Natural killer cell (primary cell): ENCODE data around the gene AKAP13. TPM values are rescaled to one million over a fixed set of nuclear protein-coding genes. Genes with fewer than 3 reads are reported as not detected.
A peak's percentile ranks its signal among the peaks of the same experiment; 100 is the strongest.

Source experiments
- ATAC-seq, 3 donors: fragments of 150-1000 bp in 2 of 3; fragments of 200-7000 bp in 1 of 3; cut with Tn5 transposase; 1 replicate in 1 of 3; 2 replicates in 2 of 3; pipeline ENCODE4 v1.10.0; 2021; ENCODE audit warnings: mild to moderate bottlenecking in 2 of 3, moderate library complexity in 2 of 3
- DNase-seq, 2 donors: peaks; one replicate each; pipeline versions ENCODE4 v3.0.0 to v3.0.0-alpha.2; 2013 to 2021; ENCODE audit warnings: mixed read lengths in 1 of 2
- H3K27ac ChIP-seq: one replicate; pipeline ENCODE4 v1.5.1; 2013; ENCODE audit warnings: mild to moderate bottlenecking, low read length
- H3K27me3 ChIP-seq: one replicate; pipeline ENCODE4 v1.6.1; 2013; ENCODE audit warnings: low read length; ENCODE audit not compliant: control insufficient read depth, insufficient read depth
- H3K36me3 ChIP-seq: one replicate; pipeline ENCODE4 v1.6.1; 2013; ENCODE audit warnings: low read length; ENCODE audit not compliant: control insufficient read depth, insufficient read depth
- H3K4me1 ChIP-seq: one replicate; pipeline ENCODE4 v1.6.1; 2013; ENCODE audit warnings: low read length; ENCODE audit not compliant: control insufficient read depth, insufficient read depth
- H3K4me3 ChIP-seq: one replicate; pipeline ENCODE4 v1.5.1; 2013; ENCODE audit warnings: low read length
- H3K9me3 ChIP-seq: one replicate; pipeline ENCODE4 v1.6.1; 2013; ENCODE audit warnings: low read length; ENCODE audit not compliant: control insufficient read depth, insufficient read depth
- H3K27ac Mint-ChIP-seq, 2 donors: one replicate each; pipeline ENCODE4 v1.8.0; 2022; ENCODE audit warnings: mild to moderate bottlenecking in 2 of 2, mixed read lengths in 2 of 2, moderate library complexity in 1 of 2
- H3K27me3 Mint-ChIP-seq, 2 donors: one replicate each; pipeline ENCODE4 v1.8.0; 2022; ENCODE audit warnings: low read depth in 2 of 2, mixed read lengths in 2 of 2
- H3K36me3 Mint-ChIP-seq: one replicate; pipeline ENCODE4 v1.8.0; 2022; ENCODE audit warnings: mixed read lengths
- H3K4me1 Mint-ChIP-seq, 2 donors: one replicate each; pipeline ENCODE4 v1.8.0; 2022; ENCODE audit warnings: mixed read lengths in 2 of 2
- H3K4me3 Mint-ChIP-seq: one replicate; pipeline ENCODE4 v1.8.0; 2022; ENCODE audit warnings: mild to moderate bottlenecking, moderate library complexity, mixed read lengths
- H3K9me3 Mint-ChIP-seq, 2 donors: one replicate each; pipeline ENCODE4 v1.8.0; 2022; ENCODE audit warnings: mixed read lengths in 2 of 2
- CTCF ChIP-seq: fragments of 200-600 bp; IDR thresholded peaks from one replicate; pipeline ENCODE4 v1.8.0; 2022; ENCODE audit warnings: antibody characterized with exemption
- WGBS: methylation state at CpG from one replicate; pipeline ENCODE4 v1.1.7; 2013; ENCODE audit warnings: missing lambda C conversion rate; ENCODE audit not compliant: insufficient coverage; 5-methylcytosine and 5-hydroxymethylcytosine counted together
- intact Hi-C: fragments of 100-400 bp; cut with micrococcal nuclease; formaldehyde crosslinking; loops from one replicate; pipeline ENCODE4 v1.14.2; 2022
- total RNA-seq, 4 donors: library from RNA; stranded (reverse); fragments of 120-200 nt in 1 of 4; gene quantifications; one replicate each; pipeline versions ENCODE4 v1.2.3 to v1.2.4, GENCODE V29; 2013 to 2022

Gene AKAP13
- total RNA-seq, 3 donors from 2014 or later (not counting 1 experiment from before 2014, with no cell fraction given): 573 to 661 (median 647) TPM

GRCh38 chr15:85398822-85399221 lies 18.4 kb downstream of the AKAP13 start:
- no peak for DNase-seq
- no peaks in the 10 kb centered on the region for H3K27me3 Mint-ChIP-seq
- Histone ChIP-seq H3K36me3 (no peaks in the 10 kb centered on the region), H3K27ac (no peak overlapping the region), H3K27me3 (no peaks in the 10 kb centered on the region), H3K4me3 (no peak overlapping the region), H3K4me1 (peaks cover 8% of the 10 kb centered on the region), H3K9me3 (no peaks in the 10 kb centered on the region)
- WGBS: no CpG with 5 or more reads among the region's 2 CpGs
- intact Hi-C loops: no loop called here
- peaks cover 14 to 23% of the 10 kb centered on the region in 2 donors for H3K4me1 Mint-ChIP-seq
- no peak overlapping the region for H3K27ac Mint-ChIP-seq
- no peaks in the 10 kb centered on the region for H3K36me3 Mint-ChIP-seq
- ATAC-seq: no peak
- H3K9me3 Mint-ChIP-seq: no peaks in the 10 kb centered on the region
- H3K4me3 Mint-ChIP-seq: no peak overlapping the region
- no peak for TF ChIP-seq CTCF

DNA sequence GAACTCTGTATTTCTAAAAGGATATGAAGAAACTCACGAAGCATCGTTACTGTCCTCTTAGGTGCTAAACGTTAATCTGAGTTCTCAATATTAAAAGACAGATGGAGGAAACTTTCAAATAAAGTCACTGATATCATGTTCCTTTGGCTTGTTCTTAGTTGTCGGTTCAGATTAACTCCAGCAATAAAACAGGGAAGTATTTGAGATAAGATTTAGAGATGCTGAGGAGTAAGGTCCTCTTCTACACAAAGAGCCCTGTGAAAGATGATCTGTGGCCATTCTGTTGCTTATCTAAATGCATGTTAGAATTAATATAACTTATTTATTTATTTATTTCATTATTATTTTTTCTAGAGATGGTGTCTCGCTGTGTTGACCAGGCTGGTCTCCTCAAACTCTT lies 19.2 kb downstream of the AKAP13 start:
- TF ChIP-seq CTCF: no peak
- no peak overlapping the region for H3K27ac Mint-ChIP-seq
- intact Hi-C loops: no loop called here
- peaks cover 9% of the 10 kb centered on the region for H3K4me1 ChIP-seq
- 93% methylated on average over 5 of the region's 5 CpGs for WGBS
- ATAC-seq (no peak), DNase-seq (no peak)
- no peaks in the 10 kb centered on the region for H3K9me3 ChIP-seq
- H3K27me3 Mint-ChIP-seq: no peaks in the 10 kb centered on the region
- peaks cover 18 to 31% of the 10 kb centered on the region in 2 donors for H3K4me1 Mint-ChIP-seq
- H3K36me3 ChIP-seq: no peaks in the 10 kb centered on the region
- H3K27me3 ChIP-seq: no peaks in the 10 kb centered on the region
- no peaks in the 10 kb centered on the region for H3K36me3 Mint-ChIP-seq
- H3K27ac ChIP-seq: no peak overlapping the region
- no peak overlapping the region for H3K4me3 Mint-ChIP-seq
- no peak overlapping the region for H3K4me3 ChIP-seq
- H3K9me3 Mint-ChIP-seq: no peaks in the 10 kb centered on the region

GRCh38 chr15:85400606-85401005 lies 20.2 kb downstream of the AKAP13 start:
- H3K4me1 Mint-ChIP-seq: peaks cover 26 to 35% of the 10 kb centered on the region in 2 donors
- Histone ChIP-seq H3K4me3 (no peak overlapping the region), H3K27me3 (no peaks in the 10 kb centered on the region), H3K4me1 (peaks cover 9% of the 10 kb centered on the region), H3K27ac (no peak overlapping the region), H3K9me3 (no peaks in the 10 kb centered on the region), H3K36me3 (no peaks in the 10 kb centered on the region)
- TF ChIP-seq CTCF: no peak
- H3K9me3 Mint-ChIP-seq: no peaks in the 10 kb centered on the region
- WGBS: 100% methylated on average over 3 of the region's 3 CpGs
- H3K27ac Mint-ChIP-seq: no peak overlapping the region
- no peaks in the 10 kb centered on the region for H3K27me3 Mint-ChIP-seq
- intact Hi-C loops: no loop called here
- H3K36me3 Mint-ChIP-seq: no peaks in the 10 kb centered on the region
- H3K4me3 Mint-ChIP-seq: no peak overlapping the region
- no peak for DNase-seq
- no peak for ATAC-seq

DNA sequence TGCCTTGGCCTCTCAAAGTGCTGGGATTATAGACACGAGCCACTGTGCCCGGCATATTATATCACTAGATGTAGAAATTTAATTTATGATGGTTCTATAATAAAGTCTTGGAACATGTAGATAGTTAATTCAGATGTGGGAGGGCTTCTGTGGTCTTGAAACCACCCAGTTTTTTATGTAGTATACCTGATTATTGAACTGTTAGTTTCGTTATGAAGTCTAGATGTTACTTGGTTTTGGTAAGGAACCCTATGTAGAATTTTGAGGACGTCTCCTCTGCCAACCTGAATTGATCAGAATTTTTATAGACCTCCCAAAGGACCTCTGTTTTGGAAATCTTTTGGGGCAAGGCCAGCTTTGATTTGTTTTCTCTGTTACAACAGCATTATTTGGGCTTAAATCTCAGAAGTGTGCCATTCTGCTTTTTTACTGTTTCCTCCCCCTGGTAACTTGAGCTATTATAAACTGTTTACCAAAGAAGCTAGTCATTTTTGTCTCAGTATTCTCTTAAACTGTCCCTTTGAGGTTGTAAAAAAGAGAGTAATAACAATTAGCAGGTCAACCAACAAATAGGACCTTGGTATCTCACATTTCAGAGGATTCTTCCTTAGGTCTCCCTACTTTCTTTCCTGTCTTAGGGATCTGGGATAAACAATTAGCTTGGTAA lies 20.8 kb downstream of the AKAP13 start:
- intact Hi-C loops: no loop called here
- ATAC-seq: no peak
- Histone ChIP-seq H3K27ac (no peak overlapping the region), H3K4me3 (no peak overlapping the region), H3K27me3 (no peaks in the 10 kb centered on the region), H3K9me3 (no peaks in the 10 kb centered on the region), H3K4me1 (peaks cover 9% of the 10 kb centered on the region), H3K36me3 (no peaks in the 10 kb centered on the region)
- DNase-seq: no peak
- peak overlapping the region in 1 of 2 donors; percentile 35 for H3K27ac Mint-ChIP-seq
- no peaks in the 10 kb centered on the region for H3K27me3 Mint-ChIP-seq
- TF ChIP-seq CTCF: no peak
- peaks cover 26 to 34% of the 10 kb centered on the region in 2 donors for H3K4me1 Mint-ChIP-seq
- WGBS: 64% methylated on average over 3 of the region's 4 CpGs
- H3K36me3 Mint-ChIP-seq: no peaks in the 10 kb centered on the region
- H3K9me3 Mint-ChIP-seq: no peaks in the 10 kb centered on the region
- H3K4me3 Mint-ChIP-seq: no peak overlapping the region
